A549 (cell line): ENCODE data around the gene MLLT10. TPM values are rescaled to one million over a fixed set of nuclear protein-coding genes. Genes with fewer than 3 reads are reported as not detected.
"Not testable (repeated sequence)": the region's sequence is repeated elsewhere in the genome, so short reads cannot be mapped to it uniquely, and the experiment has no call there.

Experiments
- ATAC-seq, 2 experiments: fragments of 200-7000 bp in 1 of 2; fragments of >200 bp in 1 of 2; cut with Nextera tagmentation in 1 of 2; cut with Tn5 transposase in 1 of 2; 3 replicates each; pipeline versions ENCODE4 v1.8.0 to v1.9.1; 2018 to 2020; ENCODE audit warnings: mild to moderate bottlenecking in 1 of 2, moderate library complexity in 1 of 2
- CTCF ChIA-PET: fragments of 300-600 bp; sonication (Branson Sonifier 250); formaldehyde crosslinking; extraction: SDS; loops from one replicate; lab custom pipeline; 2021; ENCODE audit warnings: antibody characterized with exemption, inconsistent platforms; lab: Yijun Ruan, JAX
- POLR2A ChIA-PET: fragments of 350-600 bp; formaldehyde crosslinking; extraction: SDS; loops from one replicate; lab custom pipeline; 2021; ENCODE audit warnings: antibody characterized with exemption, inconsistent platforms; lab: Yijun Ruan, JAX
- DNase-seq, 2 experiments: peaks; one replicate each; pipeline versions ENCODE4 v3.0.0 to v3.0.0-alpha.2; 2011 to 2016; ENCODE audit warnings: low read depth in 1 of 2, low spot score in 1 of 2
- FAIRE-seq: peaks from 2 replicates; lab custom pipeline; 2011; peaks lifted over from hg19 to GRCh38; lab: Jason Lieb, UNC
- H3K27ac ChIP-seq, 2 experiments: fragments of >200 bp; sonication (Bioruptor Twin); formaldehyde crosslinking; 3 replicates each; pipeline ENCODE4 v1.5.1; 2016 to 2017
- H3K4me1 ChIP-seq: fragments of >200 bp; sonication (Bioruptor Twin); formaldehyde crosslinking; 3 replicates; pipeline ENCODE4 v1.6.1; 2016
- H3K4me2 ChIP-seq: fragments of >200 bp; sonication (Bioruptor Twin); formaldehyde crosslinking; 3 replicates; pipeline ENCODE4 v1.6.1; 2016
- H3K4me3 ChIP-seq: fragments of >200 bp; sonication (Bioruptor Twin); formaldehyde crosslinking; 3 replicates; pipeline ENCODE4 v1.5.1; 2016
- H3K9me3 ChIP-seq: fragments of >200 bp; sonication (Bioruptor Twin); formaldehyde crosslinking; 3 replicates; pipeline ENCODE4 v1.6.1; 2016
- BHLHE40 ChIP-seq: IDR thresholded peaks from 2 replicates; pipeline ENCODE4 v1.6.1; 2012; ENCODE audit warnings: low read depth, low read length, inconsistent platforms
- CTCF ChIP-seq: fragments of >200 bp; sonication (Bioruptor Twin); formaldehyde crosslinking; IDR thresholded peaks from 3 replicates; pipeline ENCODE4 v1.5.1; 2016
- EHMT2 ChIP-seq: fragments of 200-600 bp; sonication (generic); IDR thresholded peaks from 2 replicates; pipeline ENCODE4 v1.6.1; 2016; ENCODE audit warnings: antibody characterized with exemption, low read depth, mild to moderate bottlenecking, moderate library complexity
- EP300 ChIP-seq, 2 experiments: fragments of >200 bp; sonication (Bioruptor Twin); formaldehyde crosslinking; IDR thresholded peaks; 2 replicates in 1 of 2; 3 replicates in 1 of 2; pipeline ENCODE4 v1.6.1; 2016 to 2017
- FOSL2 ChIP-seq, 2 experiments: fragments of 450-650 bp in 1 of 2; fragments of >200 bp in 1 of 2; sonication (Bioruptor Twin) in 1 of 2; formaldehyde crosslinking; IDR thresholded peaks; 2 replicates each; pipeline versions ENCODE4 v1.5.0 to v1.6.1; 2016 to 2020; ENCODE audit warnings: mild to moderate bottlenecking in 1 of 2, moderate library complexity in 1 of 2
- HES2 ChIP-seq: fragments of >200 bp; sonication (Bioruptor Twin); formaldehyde crosslinking; IDR thresholded peaks from 2 replicates; pipeline ENCODE4 v1.6.1; 2016
- HOXB13 ChIP-seq: fragments of 250-450 bp; sonication (Bioruptor Pico); IDR thresholded peaks from 2 replicates; pipeline ENCODE4 v1.5.0; 2020; ENCODE audit warnings: low read depth, mild to moderate bottlenecking, moderate library complexity
- KDM1A ChIP-seq: fragments of 200-600 bp; sonication (generic); IDR thresholded peaks from 2 replicates; pipeline ENCODE4 v1.6.1; 2016; ENCODE audit warnings: low read depth, mild to moderate bottlenecking
- KDM5A ChIP-seq: fragments of 200-600 bp; sonication (generic); IDR thresholded peaks from 2 replicates; pipeline ENCODE4 v1.6.1; 2016; ENCODE audit warnings: antibody characterized with exemption, mild to moderate bottlenecking
- REST ChIP-seq: fragments of 200-600 bp; sonication (generic); IDR thresholded peaks from 2 replicates; pipeline ENCODE4 v1.6.1; 2016; ENCODE audit warnings: antibody characterized with exemption, mild to moderate bottlenecking, moderate library complexity
- SMC3 ChIP-seq: fragments of >200 bp; sonication (Bioruptor Twin); formaldehyde crosslinking; IDR thresholded peaks from 3 replicates; pipeline ENCODE4 v1.6.1; 2018; ENCODE audit warnings: inconsistent platforms
- WGBS: methylation state at CpG from one replicate; pipeline ENCODE4 v1.1.6; 2017; ENCODE audit errors: missing lambda C conversion rate; 5-methylcytosine and 5-hydroxymethylcytosine counted together
- polyA plus RNA-seq, 4 experiments: library from polyadenylated mRNA; depleted of rRNA in 3 of 4; stranded (reverse); fragments of >200 nt; fragmentation: RNase III in 1 of 4; extraction: RNeasy Plus Mini Kit Qiagen cat#74134 plus additional on column Dnase treatment in 1 of 4; gene quantifications; 2 replicates in 3 of 4; 3 replicates in 1 of 4; pipeline ENCODE4 v1.2.3, GENCODE V29; 2011 to 2017
- TF ChIP-seq, protein P1 (sequence below): fragments of 450-650 bp; IDR thresholded peaks from 2 replicates; pipeline ENCODE4 v1.6.1; 2014; ENCODE audit warnings: antibody characterized with exemption

Gene MLLT10
- polyA plus RNA-seq, 2 of the 4 experiments (the other 2 are of a cell fraction): 41.7 to 54.1 TPM

- TF ChIP-seq, protein P1, sequence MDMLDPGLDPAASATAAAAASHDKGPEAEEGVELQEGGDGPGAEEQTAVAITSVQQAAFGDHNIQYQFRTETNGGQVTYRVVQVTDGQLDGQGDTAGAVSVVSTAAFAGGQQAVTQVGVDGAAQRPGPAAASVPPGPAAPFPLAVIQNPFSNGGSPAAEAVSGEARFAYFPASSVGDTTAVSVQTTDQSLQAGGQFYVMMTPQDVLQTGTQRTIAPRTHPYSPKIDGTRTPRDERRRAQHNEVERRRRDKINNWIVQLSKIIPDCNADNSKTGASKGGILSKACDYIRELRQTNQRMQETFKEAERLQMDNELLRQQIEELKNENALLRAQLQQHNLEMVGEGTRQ: no peak
- no peak for TF ChIP-seq REST
- TF ChIP-seq EP300 (IDR thresholded peaks at IDR 0.05): no peak
- TF ChIP-seq KDM5A: no peak
- TF ChIP-seq KDM1A: no peak
- no peak for TF ChIP-seq SMC3
- TF ChIP-seq EHMT2: no peak
- no peak for TF ChIP-seq HOXB13 (CRISPR knock-in tag)
- H3K4me3 ChIP-seq: no peak overlapping the region
- no peak for FAIRE-seq
- ChIA-PET POLR2A (interaction anchor here (0.5 kb wide), 1 partner anchor 105 kb away, joined by 5 read pairs; no protein-coding TSS in a partner anchor), CTCF (interaction anchor here (1.7 kb wide), 1 partner anchor 12 kb away, joined by 5 read pairs; no protein-coding TSS in a partner anchor)
- H3K4me2 ChIP-seq: no peak overlapping the region
- ATAC-seq: no peak
- no peak overlapping the region for H3K27ac ChIP-seq
- no peak for DNase-seq
- H3K9me3 ChIP-seq: no peaks in the 10 kb centered on the region
- H3K4me1 ChIP-seq: no peaks in the 10 kb centered on the region
- 81% methylated on average over 1 of the region's 1 CpG for WGBS
Observed at GRCh38 chr10:21623291-21623690, 89.3 kb downstream of the MLLT10 start.

GRCh38 chr10:21624421-21624820 is 90.4 kb downstream of the MLLT10 start:
- H3K4me1 ChIP-seq, H3K4me2 ChIP-seq, POLR2A ChIA-PET, FAIRE-seq, DNase-seq, ATAC-seq, H3K27ac ChIP-seq, H3K4me3 ChIP-seq, CTCF ChIA-PET, H3K9me3 ChIP-seq: not testable (repeated sequence)
- WGBS: 97% methylated on average over 6 of the region's 6 CpGs

- WGBS: 93% methylated on average over 6 of the region's 6 CpGs
- no peak for DNase-seq
- no peak for FAIRE-seq
- no peak overlapping the region for H3K27ac ChIP-seq
- no peak for ATAC-seq
- no peaks in the 10 kb centered on the region for H3K4me1 ChIP-seq
- POLR2A ChIA-PET: no interaction called here
- no peak overlapping the region for H3K4me2 ChIP-seq
- no peak overlapping the region for H3K4me3 ChIP-seq
- CTCF ChIA-PET: no interaction called here
- TF ChIP-seq FOSL2 (IDR thresholded peaks at IDR 0.05): no peak
- no peak for TF ChIP-seq FOSL2 (CRISPR knock-in tag; IDR thresholded peaks at IDR 0.05)
- no peak for TF ChIP-seq HOXB13 (CRISPR knock-in tag)
- no peak for TF ChIP-seq BHLHE40
- no peak for TF ChIP-seq CTCF
- TF ChIP-seq HES2: no peak
- H3K9me3 ChIP-seq: no peaks in the 10 kb centered on the region
Observed at GRCh38 chr10:21624951-21625350, 90.9 kb downstream of the MLLT10 start.
